Sigmoid colon (tissue), 7 donors: ENCODE measurements around the gene CELF1. TPM values are rescaled to one million over a fixed set of nuclear protein-coding genes. Genes with fewer than 3 reads are reported as not detected.
A peak's percentile ranks its signal among the peaks of the same experiment; 100 is the strongest.

Experiments used
- DNase-seq: peaks from one replicate; pipeline ENCODE4 v3.0.0-alpha.2; 2019
- H3K27ac ChIP-seq, 4 donors: fragments of 200-600 bp; sonication (generic); one replicate each; pipeline ENCODE4 v1.5.1; 2016 to 2019; ENCODE audit warnings: mild to moderate bottlenecking in 1 of 4
- H3K27me3 ChIP-seq, 3 donors: fragments of 200-600 bp; sonication (generic); one replicate each; pipeline ENCODE4 v1.5.1; 2019; ENCODE audit warnings: mild to moderate bottlenecking in 1 of 3
- H3K36me3 ChIP-seq, 4 donors: fragments of 200-600 bp; sonication (generic); one replicate each; pipeline ENCODE4 v1.5.1; 2016 to 2019
- H3K4me1 ChIP-seq, 4 donors: fragments of 200-600 bp; sonication (generic); one replicate each; pipeline ENCODE4 v1.5.1; 2017 to 2019
- H3K4me3 ChIP-seq, 4 donors: fragments of 200-600 bp; sonication (generic); one replicate each; pipeline ENCODE4 v1.5.1; 2017 to 2019; ENCODE audit warnings: mild to moderate bottlenecking in 2 of 4, moderate library complexity in 1 of 4
- H3K9me3 ChIP-seq, 4 donors: fragments of 200-600 bp in 3 of 4; sonication (generic) in 3 of 4; one replicate each; pipeline versions ENCODE4 v1.5.1 to v1.6.1; 2013 to 2019
- EP300 ChIP-seq, 4 donors: sonication (generic); formaldehyde crosslinking; IDR thresholded peaks; one replicate each; pipeline ENCODE4 v1.6.1; 2017; ENCODE audit warnings: antibody characterized with exemption in 4 of 4
- POLR2A ChIP-seq, 2 donors: fragments of 450-650 bp; IDR thresholded peaks; one replicate each; pipeline ENCODE4 v1.6.1; 2016; ENCODE audit warnings: antibody characterized with exemption in 2 of 2, mild to moderate bottlenecking in 2 of 2, moderate library complexity in 2 of 2
- POLR2AphosphoS5 ChIP-seq, 4 donors: sonication (generic); formaldehyde crosslinking; IDR thresholded peaks; one replicate each; pipeline ENCODE4 v1.6.1; 2017; ENCODE audit warnings: antibody characterized with exemption in 4 of 4
- WGBS, 2 donors: extraction: QIAGEN DNeasy Blood & Tissue Kit; methylation state at CpG; one replicate each; pipeline ENCODE4 v1.1.7; 2013; 5-methylcytosine and 5-hydroxymethylcytosine counted together
- intact Hi-C: fragments of 100-400 bp; cut with DNase I; formaldehyde crosslinking; loops from one replicate; pipeline ENCODE4 v1.15.1; 2023
- polyA plus RNA-seq, 3 donors: library from polyadenylated mRNA; stranded (reverse); fragments of 200-250 nt; gene quantifications; one replicate each; pipeline ENCODE4 v1.2.3, GENCODE V29; 2013
- total RNA-seq, 4 donors: library from RNA; depleted of rRNA; stranded (reverse); fragments of >200 nt; gene quantifications; one replicate each; pipeline ENCODE4 v1.1.0, GENCODE V29; 2016
- TF ChIP-seq, protein P1 (sequence below), 4 experiments: fragments of 450-650 bp in 3 of 4; fragments of 200-600 bp in 1 of 4; IDR thresholded peaks; one replicate each; pipeline ENCODE4 v1.5.1; 2016 to 2019; ENCODE audit warnings: antibody characterized with exemption in 4 of 4, mild to moderate bottlenecking in 3 of 4, moderate library complexity in 2 of 4
- donor health status: healthy with polysubstance abuse.
- donor health status: Bipolar disorder and iron deficiency.
- donor health status: healthy.

Gene CELF1
- total and polyA plus RNA-seq, 7 donors = 9.0 to 188 (median 87.2) TPM

DNA sequence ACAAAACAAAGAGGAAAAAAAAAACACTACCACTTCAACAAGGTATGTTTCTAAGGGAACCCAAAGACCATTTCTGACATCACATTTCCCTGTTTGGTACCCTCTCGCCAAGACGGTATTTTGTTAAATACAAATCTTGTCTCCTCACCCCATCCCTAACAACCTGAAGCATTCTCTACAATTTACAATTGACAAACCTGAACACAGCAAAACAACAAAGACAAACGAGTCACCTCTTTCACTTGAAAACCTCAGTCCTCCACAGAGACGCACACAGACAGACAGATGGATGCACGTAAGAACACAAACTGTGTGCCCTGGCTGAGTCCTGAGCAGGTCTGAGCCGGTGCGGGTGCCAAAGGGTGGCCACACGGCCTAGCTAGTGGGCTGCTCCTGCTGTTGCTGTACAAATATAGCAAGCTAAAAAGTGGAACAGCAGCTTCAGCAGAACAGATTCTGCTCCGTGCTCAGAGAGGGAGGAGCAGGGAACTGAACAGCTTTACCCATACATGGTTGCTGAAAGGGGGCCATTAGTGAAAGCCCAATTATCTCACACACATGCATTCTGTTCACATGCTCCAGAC, 28.5 kb downstream of the CELF1 start:
- Histone ChIP-seq H3K36me3 (no peaks in the 10 kb centered on the region), H3K4me3 (peak overlapping the region; percentile 30 to 52 (median 44)), H3K4me1 (peaks cover 0 to 84% (median 79%) of the 10 kb centered on the region in 4 donors), H3K9me3 (no peaks in the 10 kb centered on the region), H3K27ac (peak overlapping the region; percentile 82 to 90 (median 82)), H3K27me3 (no peaks in the 10 kb centered on the region)
- 48 to 70% methylated on average over 9 of the region's 9 CpGs for WGBS, 2 donors
- DNase-seq = peak; percentile 76
- TF ChIP-seq EP300 (IDR thresholded peaks at IDR 0.05) (peak in 1 of 4 donors; percentile 43), POLR2A (IDR thresholded peaks at IDR 0.05) (no peak), POLR2AphosphoS5 (IDR thresholded peaks at IDR 0.05) (peak; percentile 29 to 85 (median 58))
- TF ChIP-seq, protein P1, sequence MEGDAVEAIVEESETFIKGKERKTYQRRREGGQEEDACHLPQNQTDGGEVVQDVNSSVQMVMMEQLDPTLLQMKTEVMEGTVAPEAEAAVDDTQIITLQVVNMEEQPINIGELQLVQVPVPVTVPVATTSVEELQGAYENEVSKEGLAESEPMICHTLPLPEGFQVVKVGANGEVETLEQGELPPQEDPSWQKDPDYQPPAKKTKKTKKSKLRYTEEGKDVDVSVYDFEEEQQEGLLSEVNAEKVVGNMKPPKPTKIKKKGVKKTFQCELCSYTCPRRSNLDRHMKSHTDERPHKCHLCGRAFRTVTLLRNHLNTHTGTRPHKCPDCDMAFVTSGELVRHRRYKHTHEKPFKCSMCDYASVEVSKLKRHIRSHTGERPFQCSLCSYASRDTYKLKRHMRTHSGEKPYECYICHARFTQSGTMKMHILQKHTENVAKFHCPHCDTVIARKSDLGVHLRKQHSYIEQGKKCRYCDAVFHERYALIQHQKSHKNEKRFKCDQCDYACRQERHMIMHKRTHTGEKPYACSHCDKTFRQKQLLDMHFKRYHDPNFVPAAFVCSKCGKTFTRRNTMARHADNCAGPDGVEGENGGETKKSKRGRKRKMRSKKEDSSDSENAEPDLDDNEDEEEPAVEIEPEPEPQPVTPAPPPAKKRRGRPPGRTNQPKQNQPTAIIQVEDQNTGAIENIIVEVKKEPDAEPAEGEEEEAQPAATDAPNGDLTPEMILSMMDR (IDR thresholded peaks at IDR 0.05) = no peak
- intact Hi-C loops = no loop called here

DNA sequence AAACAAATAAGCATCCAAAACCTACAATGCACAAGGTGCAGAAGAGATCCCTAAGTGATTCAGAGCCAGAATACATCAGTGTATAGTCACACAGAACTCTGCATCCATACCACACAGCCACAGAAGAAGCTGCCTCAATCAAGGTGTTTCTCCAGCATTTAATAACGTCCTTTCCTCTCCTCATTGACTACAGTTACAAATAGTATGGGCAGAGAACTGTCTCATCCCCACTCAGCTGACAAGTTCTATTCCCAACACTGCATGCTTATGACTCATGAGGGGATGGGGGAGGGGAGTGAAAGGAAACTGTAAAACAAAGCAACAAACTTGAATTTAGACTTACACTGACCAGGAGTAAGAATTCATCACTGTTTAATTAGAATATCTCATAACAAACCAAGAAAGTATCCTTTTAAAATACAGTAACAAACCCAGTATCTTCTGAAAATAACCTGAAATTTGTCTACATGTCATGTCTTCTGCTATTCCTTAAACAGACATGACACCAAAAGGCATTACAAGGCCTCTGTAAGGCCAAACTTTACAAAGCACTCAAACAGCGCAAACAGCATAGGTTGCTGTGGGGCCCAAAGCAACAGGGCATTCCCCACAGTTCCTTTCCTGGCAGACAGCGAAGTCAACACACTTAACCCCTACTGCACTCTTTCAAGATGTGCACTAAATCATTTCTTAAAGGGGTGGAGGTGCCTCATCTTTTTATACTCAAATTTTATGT, 29.3 kb downstream of the CELF1 start:
- no peaks in the 10 kb centered on the region for H3K36me3 ChIP-seq
- no peak for DNase-seq
- H3K27me3 ChIP-seq = no peaks in the 10 kb centered on the region
- intact Hi-C loops = no loop called here
- no peak for TF ChIP-seq POLR2A (IDR thresholded peaks at IDR 0.05)
- TF ChIP-seq EP300 (IDR thresholded peaks at IDR 0.05) = no peak
- TF ChIP-seq, protein P1 (IDR thresholded peaks at IDR 0.05) = no peak
- TF ChIP-seq POLR2AphosphoS5 (IDR thresholded peaks at IDR 0.05) = peak in 1 of 4 donors; percentile 82
- H3K4me1 ChIP-seq = peaks cover 0 to 87% (median 86%) of the 10 kb centered on the region in 4 donors
- peak overlapping the region; percentile 30 to 52 (median 44) for H3K4me3 ChIP-seq
- H3K9me3 ChIP-seq = no peaks in the 10 kb centered on the region
- 11 to 36% methylated on average over 3 of the region's 3 CpGs for WGBS, 2 donors
- H3K27ac ChIP-seq = peak overlapping the region; percentile 82 to 90 (median 82)

GRCh38 chr11:47518212-47518964, 34.5 kb downstream of the CELF1 start:
- WGBS, 2 donors = 46 to 61% methylated on average over 3 of the region's 3 CpGs
- peak overlapping the region; percentile 50 to 90 (median 82) for H3K27ac ChIP-seq

More at GRCh38 chr11:47518212-47518964, 34.5 kb downstream of the CELF1 start:
- Histone ChIP-seq H3K4me3 (no peak overlapping the region), H3K27me3 (no peaks in the 10 kb centered on the region), H3K9me3 (no peaks in the 10 kb centered on the region), H3K36me3 (no peaks in the 10 kb centered on the region), H3K4me1 (peaks cover 0 to 100% (median 96%) of the 10 kb centered on the region in 4 donors)
- TF ChIP-seq EP300 (IDR thresholded peaks at IDR 0.05) = no peak
- TF ChIP-seq POLR2AphosphoS5 (IDR thresholded peaks at IDR 0.05) = no peak
- TF ChIP-seq, protein P1 (IDR thresholded peaks at IDR 0.05) = no peak
- TF ChIP-seq POLR2A (IDR thresholded peaks at IDR 0.05) = no peak
- DNase-seq = no peak
- intact Hi-C loops = loop anchor here (5.0 kb wide), 1 partner anchor 34 kb away; the partner anchor contains the start of gene CELF1
